Heart left ventricle (tissue), 13 donors: ENCODE data around the gene NODAL.

Source experiments
- CTCF ChIP-seq, 12 donors: fragments of 200-600 bp; sonication (generic) in 4 of 12; IDR thresholded peaks; one replicate each; pipeline versions ENCODE4 v1.5.0 to v1.8.0; 2018 to 2022; ENCODE audit warnings: antibody characterized with exemption in 12 of 12, mild to moderate bottlenecking in 5 of 12
- POLR2A ChIP-seq, 2 donors: fragments of 450-650 bp; IDR thresholded peaks; one replicate each; pipeline ENCODE4 v1.6.1; 2017; ENCODE audit warnings: antibody characterized with exemption in 2 of 2, mild to moderate bottlenecking in 2 of 2, moderate library complexity in 2 of 2
- donor health status: ischemic (EF 13 %, LVEDD 7.1; RV severe dilation, severe dysfunction).
- donor health status: DM: no; HTN: yes; CAD: no.
- donor health status: DM: no; HTN: no; CAD: no.
- donor health status: ischemic (EF 25% LVEDD 6.9; RV normal size, moderate dysfunction).
- donor health status: ischemic (EF 25% LVEDD 5.7; RV mildly dilated, moderate dysfunction).
- donor health status: ischemic (EF 35%, LVEDD 5.7; RV mildly dilated, moderate dysfunction).
- donor health status: nonischemic (EF 11% LVEDD 7.7; RV severe dilation, severe dysfunction).
- donor health status: DM: yes; HTN: yes; CAD: no.
- donor health status: PGD.
- donor health status: ischemic (EF 29% LVEDD 5.4; RV normal size, mild dysfunction).
- donor health status: nonischemic (EF 23%, LVEDD 6.1; RV moderate dilation, normal function).

- TF ChIP-seq CTCF (IDR thresholded peaks at IDR 0.05), result no peak
- TF ChIP-seq POLR2A (IDR thresholded peaks at IDR 0.05), result no peak
Measured at GRCh38 chr10:70391654-70392053, 49.8 kb downstream of the NODAL start.
